ENCODE data around the gene POU3F2. TPM values are rescaled to one million over a fixed set of nuclear protein-coding genes. Genes with fewer than 3 reads are reported as not detected.
A peak's percentile ranks its signal among the peaks of the same experiment; 100 is the strongest.

The POU3F2 gene
- total and polyA plus RNA-seq, 2 donors from 2014 or later = not detected

GRCh38 chr6:98824902-98825599, 9.3 kb upstream of the POU3F2 start:
- H3K4me3 ChIP-seq (ENCODE audit: low read length in 3 of 3) = no peak overlapping the region
- intact Hi-C loops (cut with DNase I) = no loop called here
- no peak overlapping the region for H3K27ac ChIP-seq (ENCODE audit: low read depth in 2 of 2, low read length in 2 of 2)
- H3K9ac ChIP-seq (ENCODE audit: low read length in 3 of 3) = no peak overlapping the region
- no peaks in the 10 kb centered on the region for H3K9me3 ChIP-seq (ENCODE audit: control insufficient read depth in 2 of 3, insufficient read depth in 1 of 3, low read length in 3 of 3)
- FAIRE-seq (no peak), DNase-seq (peak in 4 of 5 donors; percentile 27 to 57 (median 46))
- peaks cover 74% of the 10 kb centered on the region for H3K27me3 ChIP-seq (ENCODE audit: control insufficient read depth, insufficient read depth, low read length)
- no peak for TF ChIP-seq CTCF (IDR thresholded peaks at IDR 0.05; ENCODE audit: borderline replicate concordance, extremely low read depth, insufficient read depth)
- no peaks in the 10 kb centered on the region for H3K36me3 ChIP-seq (ENCODE audit: control insufficient read depth in 2 of 3, insufficient read depth in 3 of 3, low read length in 3 of 3)
- no peaks in the 10 kb centered on the region for H3K4me1 ChIP-seq (ENCODE audit: control insufficient read depth in 2 of 3, insufficient read depth in 2 of 3, low read depth in 1 of 3, low read length in 3 of 3)

- Histone ChIP-seq H3K27me3 (ENCODE audit: control insufficient read depth, insufficient read depth, low read length) (peaks cover 79% of the 10 kb centered on the region), H3K4me1 (ENCODE audit: control insufficient read depth in 2 of 3, insufficient read depth in 2 of 3, low read depth in 1 of 3, low read length in 3 of 3) (no peaks in the 10 kb centered on the region), H3K36me3 (ENCODE audit: control insufficient read depth in 2 of 3, insufficient read depth in 3 of 3, low read length in 3 of 3) (no peaks in the 10 kb centered on the region), H3K27ac (ENCODE audit: low read depth in 2 of 2, low read length in 2 of 2) (no peak overlapping the region), H3K9ac (ENCODE audit: low read length in 3 of 3) (no peak overlapping the region), H3K9me3 (ENCODE audit: control insufficient read depth in 2 of 3, insufficient read depth in 1 of 3, low read length in 3 of 3) (no peaks in the 10 kb centered on the region), H3K4me3 (ENCODE audit: low read length in 3 of 3) (no peak overlapping the region)
- peak in 1 of 5 donors; percentile 17 for DNase-seq
- TF ChIP-seq CTCF (IDR thresholded peaks at IDR 0.05; ENCODE audit: borderline replicate concordance, extremely low read depth, insufficient read depth) = no peak
- no peak for FAIRE-seq
- intact Hi-C loops (cut with DNase I) = no loop called here
These were observed 8.7 kb upstream of the POU3F2 start for GRCh38 chr6:98825600-98826230.

GRCh38 chr6:98827295-98828159, 6.8 kb upstream of the POU3F2 start:
- H3K4me3 ChIP-seq (ENCODE audit: low read length in 3 of 3) = no peak overlapping the region
- DNase-seq = peak in 3 of 5 donors; percentile 31 to 56 (median 40)
- H3K9me3 ChIP-seq (ENCODE audit: control insufficient read depth in 2 of 3, insufficient read depth in 1 of 3, low read length in 3 of 3) = no peaks in the 10 kb centered on the region
- H3K27ac ChIP-seq (ENCODE audit: low read depth in 2 of 2, low read length in 2 of 2) = no peak overlapping the region
- intact Hi-C loops (cut with DNase I) = no loop called here
- no peak for TF ChIP-seq CTCF (IDR thresholded peaks at IDR 0.05; ENCODE audit: borderline replicate concordance, extremely low read depth, insufficient read depth)
- peaks cover 85% of the 10 kb centered on the region for H3K27me3 ChIP-seq (ENCODE audit: control insufficient read depth, insufficient read depth, low read length)
- no peak overlapping the region for H3K9ac ChIP-seq (ENCODE audit: low read length in 3 of 3)
- no peaks in the 10 kb centered on the region for H3K36me3 ChIP-seq (ENCODE audit: control insufficient read depth in 2 of 3, insufficient read depth in 3 of 3, low read length in 3 of 3)
- H3K4me1 ChIP-seq (ENCODE audit: control insufficient read depth in 2 of 3, insufficient read depth in 2 of 3, low read depth in 1 of 3, low read length in 3 of 3) = peaks cover 0 to 5% (median 0%) of the 10 kb centered on the region in 3 donors
- FAIRE-seq = no peak

All from kidney (tissue), 14 donors.